ENCODE results near the gene ADGRV1.

ADGRV1 gene

GRCh38 chr5:90854169-90854568 is 295.6 kb downstream of the ADGRV1 start:
- H3K36me3 ChIP-seq (ENCODE audit: control insufficient read depth, insufficient read depth, low read length), result no peaks in the 10 kb centered on the region
- 94 to 100% methylated on average over 2 of the region's 2 CpGs for WGBS, 2 experiments
- no peaks in the 10 kb centered on the region for H3K4me1 ChIP-seq (ENCODE audit: control insufficient read depth, insufficient read depth, low read length)
- H3K27ac ChIP-seq (ENCODE audit: insufficient read depth, low read depth, low read length, poor library complexity, severe bottlenecking), result no peak overlapping the region
- H3K9me3 ChIP-seq (ENCODE audit: control insufficient read depth, low read length), result no peaks in the 10 kb centered on the region
- H3K4me3 ChIP-seq (ENCODE audit: insufficient read depth, low read depth, low read length), result no peak overlapping the region
- no peaks in the 10 kb centered on the region for H3K27me3 ChIP-seq (ENCODE audit: control insufficient read depth, insufficient read depth, low read length, poor library complexity, severe bottlenecking)

DNA sequence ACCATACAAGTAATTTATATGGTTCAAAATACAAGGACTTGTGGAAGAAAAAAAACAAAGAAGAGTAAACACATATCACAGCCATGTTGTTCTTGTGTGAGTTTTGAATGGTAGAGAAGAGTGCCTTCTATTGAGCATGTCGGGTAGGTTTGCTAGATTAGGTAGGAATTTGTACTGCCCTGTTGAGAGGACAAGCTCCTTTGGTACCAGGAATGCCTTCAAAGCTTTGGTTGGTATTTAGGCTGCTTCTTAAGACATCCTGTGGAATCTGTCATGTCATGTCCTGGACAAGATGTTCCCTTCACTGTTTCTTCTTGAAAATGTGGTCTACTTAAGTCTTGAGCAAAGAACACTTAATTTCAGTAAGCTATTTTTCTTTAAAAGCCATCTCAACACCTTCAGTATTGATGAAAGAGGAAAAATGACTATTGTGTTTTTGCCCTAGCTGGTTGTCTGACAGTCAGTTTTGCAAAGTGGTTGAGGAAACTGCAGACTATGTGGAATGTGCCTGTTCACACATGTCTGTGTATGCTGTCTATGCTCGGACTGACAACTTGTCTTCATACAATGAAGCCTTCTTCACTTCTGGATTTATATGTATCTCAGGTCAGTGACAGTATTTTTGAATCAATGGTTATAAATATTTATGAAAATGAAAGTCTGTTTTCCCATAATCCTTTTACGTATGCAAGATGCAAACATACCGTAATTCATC is 296.9 kb downstream of the ADGRV1 start:
- Histone ChIP-seq H3K27ac (ENCODE audit: insufficient read depth, low read depth, low read length, poor library complexity, severe bottlenecking) (no peak overlapping the region), H3K36me3 (ENCODE audit: control insufficient read depth, insufficient read depth, low read length) (no peaks in the 10 kb centered on the region)
- 92 to 96% methylated on average over 2 to 4 of the region's 4 CpGs for WGBS, 2 experiments

DNA sequence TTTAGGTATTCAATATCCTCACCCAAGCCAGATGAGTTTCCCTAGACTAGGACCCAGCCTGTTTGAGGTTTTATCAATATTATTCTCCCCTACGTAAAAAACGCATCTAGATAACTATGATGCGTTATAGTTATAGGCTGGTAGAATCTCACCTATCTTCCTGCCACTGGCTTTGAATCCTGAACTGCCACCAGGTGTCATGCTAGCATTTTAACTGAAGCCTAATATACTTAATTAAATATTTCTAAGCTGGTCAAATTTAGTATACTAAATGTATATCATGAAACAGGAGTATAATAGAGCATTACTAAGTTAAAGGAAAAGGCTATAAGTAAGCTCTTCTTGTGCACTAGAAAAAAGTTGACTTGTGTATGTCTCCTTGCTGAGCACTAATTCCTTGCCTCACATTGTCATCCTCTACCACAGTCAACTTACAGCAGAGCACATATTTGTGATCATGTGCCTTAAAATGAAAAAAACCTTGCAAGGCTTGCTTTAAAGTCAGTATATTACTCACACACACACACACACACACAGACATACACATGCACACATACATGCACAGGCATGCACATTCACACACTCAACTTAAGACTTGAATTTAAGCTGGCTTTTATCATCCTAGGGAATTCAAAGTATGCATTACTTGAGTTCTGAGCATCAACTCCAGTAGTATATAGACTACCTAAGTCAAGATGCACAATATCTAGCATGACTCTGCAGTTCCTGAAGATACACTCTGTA is 303.4 kb downstream of the ADGRV1 start:
- H3K4me1 ChIP-seq (ENCODE audit: control insufficient read depth, insufficient read depth, low read length), result no peaks in the 10 kb centered on the region
- no peak overlapping the region for H3K27ac ChIP-seq (ENCODE audit: insufficient read depth, low read depth, low read length, poor library complexity, severe bottlenecking)
- H3K9me3 ChIP-seq (ENCODE audit: control insufficient read depth, low read length), result no peaks in the 10 kb centered on the region
- WGBS, 2 experiments, result 100% methylated on average over 3 of the region's 3 CpGs
- H3K4me3 ChIP-seq (ENCODE audit: insufficient read depth, low read depth, low read length), result no peak overlapping the region
- H3K27me3 ChIP-seq (ENCODE audit: control insufficient read depth, insufficient read depth, low read length, poor library complexity, severe bottlenecking), result no peaks in the 10 kb centered on the region
- no peaks in the 10 kb centered on the region for H3K36me3 ChIP-seq (ENCODE audit: control insufficient read depth, insufficient read depth, low read length)

More for the DNA sequence above, 296.9 kb downstream of the ADGRV1 start:
- H3K4me1 ChIP-seq (ENCODE audit: control insufficient read depth, insufficient read depth, low read length), result no peaks in the 10 kb centered on the region
- no peaks in the 10 kb centered on the region for H3K27me3 ChIP-seq (ENCODE audit: control insufficient read depth, insufficient read depth, low read length, poor library complexity, severe bottlenecking)
- no peak overlapping the region for H3K4me3 ChIP-seq (ENCODE audit: insufficient read depth, low read depth, low read length)
- no peaks in the 10 kb centered on the region for H3K9me3 ChIP-seq (ENCODE audit: control insufficient read depth, low read length)

- Histone ChIP-seq H3K27ac (ENCODE audit: insufficient read depth, low read depth, low read length, poor library complexity, severe bottlenecking) (no peak overlapping the region), H3K4me3 (ENCODE audit: insufficient read depth, low read depth, low read length) (no peak overlapping the region), H3K27me3 (ENCODE audit: control insufficient read depth, insufficient read depth, low read length, poor library complexity, severe bottlenecking) (no peaks in the 10 kb centered on the region), H3K4me1 (ENCODE audit: control insufficient read depth, insufficient read depth, low read length) (no peaks in the 10 kb centered on the region), H3K9me3 (ENCODE audit: control insufficient read depth, low read length) (no peaks in the 10 kb centered on the region), H3K36me3 (ENCODE audit: control insufficient read depth, insufficient read depth, low read length) (no peaks in the 10 kb centered on the region)
- 96 to 98% methylated on average over 3 to 4 of the region's 4 CpGs for WGBS, 2 experiments
These were observed 306.6 kb downstream of the ADGRV1 start for GRCh38 chr5:90865180-90865579.

DNA sequence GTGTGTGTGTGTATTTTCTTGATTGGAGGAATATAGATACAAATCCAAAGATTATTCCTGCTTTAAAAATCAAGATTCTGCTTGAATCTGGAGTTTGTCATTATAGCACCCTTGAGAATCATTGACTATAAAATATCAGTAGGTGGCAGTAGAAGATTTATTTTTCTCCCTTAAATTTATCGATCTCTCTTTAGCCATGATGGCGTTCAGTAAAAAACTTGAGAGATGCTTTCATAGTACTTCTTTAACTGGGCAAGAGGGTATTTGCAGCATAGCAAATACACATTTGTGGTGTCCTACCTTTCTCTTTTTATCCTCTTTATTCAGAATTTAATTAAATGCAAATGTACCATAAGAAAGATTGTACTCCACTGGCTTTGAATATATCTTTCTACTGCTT is 307.7 kb downstream of the ADGRV1 start:
- Histone ChIP-seq H3K4me3 (ENCODE audit: insufficient read depth, low read depth, low read length) (no peak overlapping the region), H3K27ac (ENCODE audit: insufficient read depth, low read depth, low read length, poor library complexity, severe bottlenecking) (no peak overlapping the region), H3K36me3 (ENCODE audit: control insufficient read depth, insufficient read depth, low read length) (no peaks in the 10 kb centered on the region), H3K4me1 (ENCODE audit: control insufficient read depth, insufficient read depth, low read length) (no peaks in the 10 kb centered on the region), H3K9me3 (ENCODE audit: control insufficient read depth, low read length) (no peaks in the 10 kb centered on the region), H3K27me3 (ENCODE audit: control insufficient read depth, insufficient read depth, low read length, poor library complexity, severe bottlenecking) (no peaks in the 10 kb centered on the region)
- 83 to 92% methylated on average over 1 to 2 of the region's 2 CpGs for WGBS, 2 experiments

- H3K36me3 ChIP-seq (ENCODE audit: control insufficient read depth, insufficient read depth, low read length), result no peaks in the 10 kb centered on the region
- WGBS, 2 experiments, result 94 to 96% methylated on average over 5 of the region's 5 CpGs
- no peak overlapping the region for H3K27ac ChIP-seq (ENCODE audit: insufficient read depth, low read depth, low read length, poor library complexity, severe bottlenecking)
These were observed 308.5 kb downstream of the ADGRV1 start for GRCh38 chr5:90866915-90867731.

DNA sequence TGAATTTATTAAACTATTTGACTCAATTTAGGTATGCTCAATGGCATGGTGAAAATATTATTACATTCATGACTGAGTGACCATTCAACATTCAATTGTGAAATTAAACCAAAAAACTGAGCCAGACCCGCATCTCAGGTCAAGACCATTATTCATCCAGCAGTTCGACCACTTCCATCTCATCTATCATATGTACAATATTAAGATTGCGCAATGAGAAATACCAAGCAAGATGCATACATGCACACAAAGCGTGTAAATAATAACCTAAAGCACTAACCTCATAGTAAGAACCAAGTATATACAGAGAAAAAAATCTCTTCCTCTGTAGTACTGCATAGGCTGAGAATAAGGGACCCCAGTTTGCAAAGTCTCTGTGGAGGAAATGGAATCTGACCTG is 310.2 kb downstream of the ADGRV1 start:
- Histone ChIP-seq H3K27me3 (ENCODE audit: control insufficient read depth, insufficient read depth, low read length, poor library complexity, severe bottlenecking) (no peaks in the 10 kb centered on the region), H3K27ac (ENCODE audit: insufficient read depth, low read depth, low read length, poor library complexity, severe bottlenecking) (no peak overlapping the region), H3K36me3 (ENCODE audit: control insufficient read depth, insufficient read depth, low read length) (no peaks in the 10 kb centered on the region), H3K4me1 (ENCODE audit: control insufficient read depth, insufficient read depth, low read length) (no peaks in the 10 kb centered on the region), H3K9me3 (ENCODE audit: control insufficient read depth, low read length) (no peaks in the 10 kb centered on the region), H3K4me3 (ENCODE audit: insufficient read depth, low read depth, low read length) (no peak overlapping the region)
- WGBS, 2 experiments, result 94 to 99% methylated on average over 3 to 4 of the region's 4 CpGs

More at GRCh38 chr5:90866915-90867731, 308.5 kb downstream of the ADGRV1 start:
- Histone ChIP-seq H3K27me3 (ENCODE audit: control insufficient read depth, insufficient read depth, low read length, poor library complexity, severe bottlenecking) (no peaks in the 10 kb centered on the region), H3K4me1 (ENCODE audit: control insufficient read depth, insufficient read depth, low read length) (no peaks in the 10 kb centered on the region), H3K4me3 (ENCODE audit: insufficient read depth, low read depth, low read length) (no peak overlapping the region), H3K9me3 (ENCODE audit: control insufficient read depth, low read length) (no peaks in the 10 kb centered on the region)

DNA sequence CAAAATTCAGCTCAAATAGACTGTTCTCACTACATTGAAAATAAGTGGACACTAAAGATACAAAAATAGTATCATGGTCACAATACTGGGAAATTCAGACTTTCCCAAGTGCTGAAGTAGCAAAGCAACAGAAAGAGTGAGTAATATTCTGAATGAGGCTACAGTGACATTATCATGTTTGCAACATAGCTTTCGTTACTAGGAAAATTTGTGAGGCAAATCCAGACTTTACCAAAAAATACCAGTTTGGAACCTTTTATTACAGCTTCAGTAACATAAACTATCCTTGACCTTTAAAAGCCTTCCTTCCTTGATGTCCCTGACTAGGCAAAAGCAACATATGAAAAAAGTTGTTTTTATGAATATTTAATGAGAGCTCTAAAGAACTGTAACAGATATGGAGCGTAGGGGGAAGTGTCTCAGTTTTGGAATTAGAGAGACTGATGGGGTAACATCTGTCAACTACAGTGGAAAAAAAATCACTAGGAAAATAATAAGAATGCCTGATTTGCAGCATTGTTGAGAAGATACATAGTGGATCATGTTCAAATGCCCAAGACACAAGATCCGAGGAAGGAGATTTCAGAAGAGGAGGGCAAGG is 312.9 kb downstream of the ADGRV1 start:
- Histone ChIP-seq H3K4me3 (ENCODE audit: insufficient read depth, low read depth, low read length) (no peak overlapping the region), H3K4me1 (ENCODE audit: control insufficient read depth, insufficient read depth, low read length) (peaks cover 4% of the 10 kb centered on the region), H3K36me3 (ENCODE audit: control insufficient read depth, insufficient read depth, low read length) (no peaks in the 10 kb centered on the region), H3K27me3 (ENCODE audit: control insufficient read depth, insufficient read depth, low read length, poor library complexity, severe bottlenecking) (no peaks in the 10 kb centered on the region), H3K27ac (ENCODE audit: insufficient read depth, low read depth, low read length, poor library complexity, severe bottlenecking) (no peak overlapping the region), H3K9me3 (ENCODE audit: control insufficient read depth, low read length) (no peaks in the 10 kb centered on the region)
- WGBS, 2 experiments, result 95% methylated on average over 3 of the region's 3 CpGs

GRCh38 chr5:90873033-90873517 is 314.5 kb downstream of the ADGRV1 start:
- WGBS, 2 experiments, result 86 to 100% methylated on average over 2 to 3 of the region's 3 CpGs
- Histone ChIP-seq H3K9me3 (ENCODE audit: control insufficient read depth, low read length) (no peaks in the 10 kb centered on the region), H3K4me1 (ENCODE audit: control insufficient read depth, insufficient read depth, low read length) (peaks cover 8% of the 10 kb centered on the region), H3K27ac (ENCODE audit: insufficient read depth, low read depth, low read length, poor library complexity, severe bottlenecking) (peak overlapping the region; percentile 13), H3K4me3 (ENCODE audit: insufficient read depth, low read depth, low read length) (no peak overlapping the region), H3K36me3 (ENCODE audit: control insufficient read depth, insufficient read depth, low read length) (no peaks in the 10 kb centered on the region), H3K27me3 (ENCODE audit: control insufficient read depth, insufficient read depth, low read length, poor library complexity, severe bottlenecking) (no peaks in the 10 kb centered on the region)

All from ectodermal cell (in vitro differentiated cells).